Neural cell (in vitro differentiated cells): Measurements from ENCODE around the gene ITPRIP. TPM values are rescaled to one million over a fixed set of nuclear protein-coding genes. Genes with fewer than 3 reads are reported as not detected.

Experiments used
- H2AFZ ChIP-seq: fragments of 200-600, 300-800 bp; sonication (generic), shearing (Covaris generic); 2 replicates; pipeline ENCODE4 v1.6.0; 2014; ENCODE audit warnings: low read depth, mild to moderate bottlenecking, antibody characterized with exemption, low read length, moderate library complexity
- H3F3A ChIP-seq: fragments of 200-600 bp; shearing (Covaris generic); 2 replicates; pipeline ENCODE4 v1.6.1; 2016; ENCODE audit warnings: mild to moderate bottlenecking, moderate library complexity, mixed read lengths, antibody characterized with exemption, low read length; ENCODE audit not compliant: insufficient read depth, poor library complexity, severe bottlenecking
- H3K27ac ChIP-seq: fragments of 200-600, 300-800 bp; sonication (generic), shearing (Covaris generic); 2 replicates; pipeline ENCODE4 v1.5.1; 2014; ENCODE audit warnings: mild to moderate bottlenecking, low read length, moderate library complexity
- H3K27me3 ChIP-seq: fragments of 300-800, 200-600 bp; sonication (generic), shearing (Covaris generic); 2 replicates; pipeline ENCODE4 v1.6.0; 2014; ENCODE audit warnings: mild to moderate bottlenecking, low read depth, low read length, moderate library complexity; ENCODE audit not compliant: insufficient read depth
- H3K36me3 ChIP-seq: fragments of 300-800, 200-600 bp; sonication (generic), shearing (Covaris generic); 2 replicates; pipeline ENCODE4 v1.5.1; 2014; ENCODE audit warnings: mild to moderate bottlenecking, antibody characterized with exemption, low read length, moderate library complexity; ENCODE audit not compliant: insufficient read depth
- H3K4me2 ChIP-seq: fragments of 300-800, 200-600 bp; sonication (generic), shearing (Covaris generic); 2 replicates; pipeline ENCODE4 v1.6.0; 2014; ENCODE audit warnings: mild to moderate bottlenecking, low read length
- H3K4me3 ChIP-seq: fragments of 300-800, 200-600 bp; sonication (generic), shearing (Covaris generic); 2 replicates; pipeline ENCODE4 v1.5.1; 2014; ENCODE audit warnings: mild to moderate bottlenecking, low read length, moderate library complexity
- H3K79me2 ChIP-seq: fragments of 200-600 bp; shearing (Covaris generic); replicated peaks from 2 replicates; pipeline ENCODE4 v1.6.0; 2014; ENCODE audit warnings: mild to moderate bottlenecking, low read length, moderate library complexity; ENCODE audit not compliant: insufficient read depth
- H3K9ac ChIP-seq: fragments of 300-800, 200-600 bp; sonication (generic), shearing (Covaris generic); 2 replicates; pipeline ENCODE4 v1.6.1; 2016; ENCODE audit warnings: mild to moderate bottlenecking, low read length, mixed read lengths
- H3K9me2 ChIP-seq: fragments of 200-600 bp; shearing (Covaris generic); 2 replicates; pipeline ENCODE4 v1.6.1; 2016; ENCODE audit warnings: mild to moderate bottlenecking, low read length, mixed read lengths; ENCODE audit not compliant: insufficient read depth
- H3K9me3 ChIP-seq: fragments of 200-600, 300-800 bp; sonication (generic), shearing (Covaris generic); 2 replicates; pipeline ENCODE4 v1.6.1; 2016; ENCODE audit warnings: mild to moderate bottlenecking, mixed run types, low read length, moderate library complexity, mixed read lengths
- H4K20me1 ChIP-seq: fragments of 200-600 bp; shearing (Covaris generic); 2 replicates; pipeline ENCODE4 v1.6.1; 2016; ENCODE audit warnings: mild to moderate bottlenecking, mixed run types; ENCODE audit not compliant: insufficient read depth
- EP300 ChIP-seq: fragments of 450-650 bp; conservative IDR thresholded peaks from 2 replicates; pipeline ENCODE4 v1.6.1; 2014; ENCODE audit warnings: antibody characterized with exemption, mild to moderate bottlenecking, moderate library complexity; ENCODE audit not compliant: poor library complexity, severe bottlenecking
- EZH2 ChIP-seq: fragments of 200-600, 300-800 bp; shearing (Covaris generic), sonication (generic); IDR thresholded peaks from 2 replicates; pipeline ENCODE4 v1.6.1; 2014; ENCODE audit warnings: antibody characterized with exemption, low read length, borderline replicate concordance, mild to moderate bottlenecking; ENCODE audit not compliant: insufficient read depth, poor library complexity, severe bottlenecking
- MXI1 ChIP-seq: fragments of 450-650 bp; conservative IDR thresholded peaks from 2 replicates; pipeline ENCODE4 v1.6.1; 2014; ENCODE audit warnings: antibody characterized with exemption, mild to moderate bottlenecking; ENCODE audit not compliant: poor library complexity, severe bottlenecking
- POLR2AphosphoS5 ChIP-seq: IDR thresholded peaks from 2 replicates; pipeline ENCODE4 v1.6.1; 2012
- RAD21 ChIP-seq: fragments of 450-650 bp; conservative IDR thresholded peaks from 2 replicates; pipeline ENCODE4 v1.6.1; 2014; ENCODE audit warnings: antibody characterized with exemption, mild to moderate bottlenecking, moderate library complexity
- SMC3 ChIP-seq: fragments of 450-650 bp; conservative IDR thresholded peaks from 2 replicates; pipeline ENCODE4 v1.6.1; 2014; ENCODE audit warnings: antibody characterized with exemption, mild to moderate bottlenecking, moderate library complexity; ENCODE audit not compliant: poor library complexity
- TAF1 ChIP-seq: IDR thresholded peaks from 2 replicates; pipeline ENCODE4 v1.6.1; 2012; ENCODE audit warnings: low read depth
- polyA plus RNA-seq: library from polyadenylated mRNA; depleted of rRNA; stranded (reverse); fragments of >200 nt; gene quantifications from 2 replicates; pipeline ENCODE4 v1.2.3, GENCODE V29; 2014
- TF ChIP-seq, protein P1 (sequence below): fragments of 450-650 bp; IDR thresholded peaks from 2 replicates; pipeline ENCODE4 v1.5.1; 2014; ENCODE audit warnings: antibody characterized with exemption, mild to moderate bottlenecking, moderate library complexity; ENCODE audit not compliant: poor library complexity, severe bottlenecking
- TF ChIP-seq, protein P2 (sequence below): IDR thresholded peaks from 2 replicates; pipeline ENCODE4 v1.6.1; 2012; ENCODE audit warnings: borderline replicate concordance

ITPRIP gene
- polyA plus RNA-seq, 1 donor from 2014 or later, result 1.5 TPM

DNA sequence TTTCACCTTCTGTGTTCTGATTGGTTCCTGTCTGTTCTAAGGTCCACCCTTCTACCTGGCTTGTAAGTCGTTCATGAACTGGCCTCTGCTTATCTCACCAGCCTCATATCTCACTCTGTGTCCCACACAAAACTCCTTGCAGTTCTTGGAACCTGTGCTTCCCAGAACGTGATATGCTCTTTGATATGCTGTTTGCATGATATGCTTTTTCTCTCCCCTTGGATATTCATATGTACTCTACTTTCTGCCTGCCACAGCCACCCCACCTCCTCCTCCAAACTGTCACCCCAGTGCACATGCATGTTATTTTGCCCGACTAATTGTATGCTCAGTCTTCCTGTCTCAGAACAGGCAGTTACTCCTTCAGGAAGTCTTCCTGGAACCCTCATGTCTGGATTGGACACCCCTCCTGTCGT is 1.9 kb upstream of the ITPRIP start:
- no peak overlapping the region for H3K4me3 ChIP-seq
- H3K9ac ChIP-seq, result no peak overlapping the region
- H3K9me2 ChIP-seq, result no peaks in the 10 kb centered on the region
- H3F3A ChIP-seq, result no peaks in the 10 kb centered on the region
- no peak overlapping the region for H3K27ac ChIP-seq
- no peaks in the 10 kb centered on the region for H3K36me3 ChIP-seq
- H3K4me2 ChIP-seq, result no peak overlapping the region
- TF ChIP-seq, protein P1, sequence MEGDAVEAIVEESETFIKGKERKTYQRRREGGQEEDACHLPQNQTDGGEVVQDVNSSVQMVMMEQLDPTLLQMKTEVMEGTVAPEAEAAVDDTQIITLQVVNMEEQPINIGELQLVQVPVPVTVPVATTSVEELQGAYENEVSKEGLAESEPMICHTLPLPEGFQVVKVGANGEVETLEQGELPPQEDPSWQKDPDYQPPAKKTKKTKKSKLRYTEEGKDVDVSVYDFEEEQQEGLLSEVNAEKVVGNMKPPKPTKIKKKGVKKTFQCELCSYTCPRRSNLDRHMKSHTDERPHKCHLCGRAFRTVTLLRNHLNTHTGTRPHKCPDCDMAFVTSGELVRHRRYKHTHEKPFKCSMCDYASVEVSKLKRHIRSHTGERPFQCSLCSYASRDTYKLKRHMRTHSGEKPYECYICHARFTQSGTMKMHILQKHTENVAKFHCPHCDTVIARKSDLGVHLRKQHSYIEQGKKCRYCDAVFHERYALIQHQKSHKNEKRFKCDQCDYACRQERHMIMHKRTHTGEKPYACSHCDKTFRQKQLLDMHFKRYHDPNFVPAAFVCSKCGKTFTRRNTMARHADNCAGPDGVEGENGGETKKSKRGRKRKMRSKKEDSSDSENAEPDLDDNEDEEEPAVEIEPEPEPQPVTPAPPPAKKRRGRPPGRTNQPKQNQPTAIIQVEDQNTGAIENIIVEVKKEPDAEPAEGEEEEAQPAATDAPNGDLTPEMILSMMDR, result no peak
- no peak for TF ChIP-seq SMC3
- TF ChIP-seq RAD21, result no peak
- TF ChIP-seq MXI1, result no peak
- TF ChIP-seq POLR2AphosphoS5, result no peak
- TF ChIP-seq EZH2, result no peak
- TF ChIP-seq, protein P2, sequence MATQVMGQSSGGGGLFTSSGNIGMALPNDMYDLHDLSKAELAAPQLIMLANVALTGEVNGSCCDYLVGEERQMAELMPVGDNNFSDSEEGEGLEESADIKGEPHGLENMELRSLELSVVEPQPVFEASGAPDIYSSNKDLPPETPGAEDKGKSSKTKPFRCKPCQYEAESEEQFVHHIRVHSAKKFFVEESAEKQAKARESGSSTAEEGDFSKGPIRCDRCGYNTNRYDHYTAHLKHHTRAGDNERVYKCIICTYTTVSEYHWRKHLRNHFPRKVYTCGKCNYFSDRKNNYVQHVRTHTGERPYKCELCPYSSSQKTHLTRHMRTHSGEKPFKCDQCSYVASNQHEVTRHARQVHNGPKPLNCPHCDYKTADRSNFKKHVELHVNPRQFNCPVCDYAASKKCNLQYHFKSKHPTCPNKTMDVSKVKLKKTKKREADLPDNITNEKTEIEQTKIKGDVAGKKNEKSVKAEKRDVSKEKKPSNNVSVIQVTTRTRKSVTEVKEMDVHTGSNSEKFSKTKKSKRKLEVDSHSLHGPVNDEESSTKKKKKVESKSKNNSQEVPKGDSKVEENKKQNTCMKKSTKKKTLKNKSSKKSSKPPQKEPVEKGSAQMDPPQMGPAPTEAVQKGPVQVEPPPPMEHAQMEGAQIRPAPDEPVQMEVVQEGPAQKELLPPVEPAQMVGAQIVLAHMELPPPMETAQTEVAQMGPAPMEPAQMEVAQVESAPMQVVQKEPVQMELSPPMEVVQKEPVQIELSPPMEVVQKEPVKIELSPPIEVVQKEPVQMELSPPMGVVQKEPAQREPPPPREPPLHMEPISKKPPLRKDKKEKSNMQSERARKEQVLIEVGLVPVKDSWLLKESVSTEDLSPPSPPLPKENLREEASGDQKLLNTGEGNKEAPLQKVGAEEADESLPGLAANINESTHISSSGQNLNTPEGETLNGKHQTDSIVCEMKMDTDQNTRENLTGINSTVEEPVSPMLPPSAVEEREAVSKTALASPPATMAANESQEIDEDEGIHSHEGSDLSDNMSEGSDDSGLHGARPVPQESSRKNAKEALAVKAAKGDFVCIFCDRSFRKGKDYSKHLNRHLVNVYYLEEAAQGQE, result no peak
- TF ChIP-seq EP300, result no peak
- no peak for TF ChIP-seq TAF1
- H4K20me1 ChIP-seq, result no peaks in the 10 kb centered on the region
- H3K79me2 ChIP-seq, result no peaks in the 10 kb centered on the region
- H2AFZ ChIP-seq, result no peak overlapping the region
- peaks cover 45% of the 10 kb centered on the region for H3K27me3 ChIP-seq
- no peaks in the 10 kb centered on the region for H3K9me3 ChIP-seq

DNA sequence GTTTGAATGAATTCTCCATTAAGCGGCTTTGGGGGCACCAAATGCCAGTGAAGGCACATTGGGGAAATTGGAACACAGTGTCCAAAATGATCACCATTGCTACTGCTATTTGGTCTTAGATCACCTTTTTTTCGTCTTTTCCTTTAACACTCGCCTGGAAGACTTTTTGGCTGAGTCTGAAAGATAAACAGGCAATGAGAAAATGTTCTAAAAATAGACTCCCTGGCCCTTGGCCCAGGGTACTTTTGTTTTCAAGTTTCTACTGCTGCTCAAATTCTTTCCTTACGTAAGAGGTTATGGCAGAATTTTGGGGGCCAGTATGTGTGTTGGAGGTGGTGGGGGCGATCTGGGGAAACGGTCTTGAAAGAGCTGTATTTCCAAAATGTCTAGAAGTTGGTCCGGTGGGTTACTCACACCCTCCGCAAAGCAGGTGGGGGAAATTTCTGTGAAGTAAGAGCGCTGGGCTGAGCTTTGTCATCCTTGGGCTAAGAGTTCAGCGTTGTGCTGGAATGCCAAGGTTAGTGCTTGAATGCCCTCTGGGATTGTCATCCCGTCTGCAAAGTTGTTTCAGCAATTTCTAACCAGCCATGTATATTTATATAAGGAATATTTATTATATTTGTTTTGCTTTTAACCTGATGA is 1.3 kb upstream of the ITPRIP start:
- Histone ChIP-seq H3K9me3 (no peaks in the 10 kb centered on the region), H3K9me2 (no peaks in the 10 kb centered on the region), H3K36me3 (no peaks in the 10 kb centered on the region), H3F3A (no peaks in the 10 kb centered on the region), H3K4me2 (no peak overlapping the region), H3K79me2 (no peaks in the 10 kb centered on the region), H3K27ac (no peak overlapping the region), H2AFZ (no peak overlapping the region), H3K4me3 (no peak overlapping the region), H3K27me3 (peaks cover 45% of the 10 kb centered on the region), H4K20me1 (no peaks in the 10 kb centered on the region), H3K9ac (no peak overlapping the region)
- TF ChIP-seq, protein P2, result no peak
- TF ChIP-seq, protein P1, result no peak
- no peak for TF ChIP-seq EZH2
- no peak for TF ChIP-seq TAF1
- TF ChIP-seq POLR2AphosphoS5, result no peak
